ENCODE data around the gene TANC1.

- TF ChIP-seq CTCF (IDR thresholded peaks at IDR 0.05): no peak
- no peak for TF ChIP-seq ZFX (IDR thresholded peaks at IDR 0.05; ENCODE audit: borderline replicate concordance)
Observed at GRCh38 chr2:159243529-159243928, 275.1 kb downstream of the TANC1 start.
